Measurements from ENCODE around the gene AHRR.
"Not testable (repeated sequence)": the region's sequence is repeated elsewhere in the genome, so short reads cannot be mapped to it uniquely, and the experiment has no call there.

The AHRR gene

DNA sequence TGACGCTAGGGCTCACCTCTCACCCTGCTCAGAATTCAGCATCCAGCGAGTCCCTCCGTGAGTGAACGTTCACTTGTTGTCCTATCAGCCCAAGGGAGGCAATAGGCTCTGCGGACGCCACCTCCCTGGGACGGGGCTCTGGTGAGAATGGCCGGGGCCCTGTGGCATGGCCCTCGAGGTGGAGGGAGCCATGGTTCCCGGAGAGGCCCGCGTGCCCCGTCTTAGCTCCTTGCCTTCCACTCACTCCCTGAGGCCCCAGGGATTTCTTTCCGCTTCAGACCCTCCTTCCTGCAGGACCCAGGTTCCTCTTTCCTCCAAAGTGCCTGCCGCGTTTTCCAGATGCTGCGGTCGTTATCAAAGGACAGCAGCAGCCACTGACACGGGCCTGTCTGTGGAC, 142.9 kb downstream of the AHRR start:
- no peak for DNase-seq

DNA sequence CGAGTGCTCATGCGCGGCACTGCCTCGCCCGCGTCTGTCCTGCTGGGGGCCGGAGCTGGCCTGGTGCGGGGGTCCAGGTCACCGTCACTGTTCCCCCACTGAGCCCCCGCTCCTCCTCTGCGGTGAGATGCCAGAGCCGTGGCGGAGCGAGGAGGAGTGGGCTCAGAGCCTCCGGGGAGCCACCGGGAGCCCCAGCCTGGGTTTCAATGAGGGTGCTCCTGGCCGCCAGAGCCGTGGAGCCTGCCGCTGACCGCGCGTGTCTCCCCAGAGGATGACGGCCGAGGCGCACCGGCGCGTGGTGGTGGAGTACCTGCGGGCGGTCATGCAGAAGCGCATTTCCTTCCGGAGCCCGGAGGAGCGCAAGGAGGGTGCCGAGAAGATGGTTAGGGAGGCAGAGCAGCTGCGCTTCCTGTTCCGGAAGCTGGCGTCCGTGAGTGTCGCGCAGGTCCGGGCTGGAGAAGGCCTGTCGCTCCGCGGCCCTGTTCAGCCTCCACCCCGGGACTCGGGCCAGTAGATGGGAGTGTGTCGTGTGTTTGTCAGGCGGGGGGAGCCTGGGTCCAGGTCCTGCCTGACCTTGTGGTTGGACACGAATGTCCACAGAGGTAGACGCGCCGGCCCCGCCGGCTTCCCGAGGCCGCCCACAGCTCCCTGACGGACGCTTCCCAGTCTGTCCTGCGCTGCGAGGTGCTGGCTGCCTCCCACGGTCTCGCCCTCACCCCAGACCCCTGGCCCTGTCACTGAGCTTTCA, 143.5 kb downstream of the AHRR start:
- no peak for DNase-seq

DNA sequence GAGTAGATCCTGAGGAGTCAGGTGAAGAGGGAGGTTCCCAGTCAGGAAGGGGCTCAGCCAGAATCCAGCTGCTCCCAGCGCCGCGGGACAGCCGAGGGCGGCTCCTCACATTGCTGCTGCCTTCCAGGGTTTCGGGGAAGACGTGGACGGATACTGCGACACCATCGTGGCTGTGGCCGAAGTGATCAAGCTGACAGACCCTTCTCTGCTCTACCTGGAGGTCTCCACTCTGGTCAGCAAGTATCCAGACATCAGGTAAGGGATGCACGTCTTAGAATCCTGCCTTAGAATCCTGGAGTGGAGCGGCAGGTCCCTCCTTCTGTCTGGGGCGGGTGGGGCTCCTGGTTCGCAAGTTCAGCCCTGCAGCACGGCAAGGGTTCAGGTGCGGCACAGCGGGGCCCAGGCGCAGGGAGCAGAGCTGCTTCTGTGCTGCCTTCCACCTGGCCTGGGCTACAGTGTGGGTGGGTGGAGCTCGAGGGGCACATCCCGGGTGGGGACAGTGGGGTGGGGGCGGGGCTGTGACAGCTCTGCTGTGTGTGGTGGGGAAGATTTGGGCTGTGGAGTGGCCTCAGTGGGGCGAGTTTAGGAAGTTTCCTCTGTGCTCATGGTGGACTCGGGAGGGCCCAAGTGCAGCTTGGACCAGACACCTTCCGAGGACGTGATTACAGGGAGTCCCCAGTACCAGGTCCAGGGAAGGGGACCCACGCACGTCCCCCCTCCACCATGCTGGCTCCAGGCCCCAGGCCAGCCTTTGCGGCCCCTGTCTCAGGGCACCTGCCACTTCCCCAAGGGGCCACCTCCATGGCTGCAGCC, 144.3 kb downstream of the AHRR start:
- DNase-seq = no peak

DNA sequence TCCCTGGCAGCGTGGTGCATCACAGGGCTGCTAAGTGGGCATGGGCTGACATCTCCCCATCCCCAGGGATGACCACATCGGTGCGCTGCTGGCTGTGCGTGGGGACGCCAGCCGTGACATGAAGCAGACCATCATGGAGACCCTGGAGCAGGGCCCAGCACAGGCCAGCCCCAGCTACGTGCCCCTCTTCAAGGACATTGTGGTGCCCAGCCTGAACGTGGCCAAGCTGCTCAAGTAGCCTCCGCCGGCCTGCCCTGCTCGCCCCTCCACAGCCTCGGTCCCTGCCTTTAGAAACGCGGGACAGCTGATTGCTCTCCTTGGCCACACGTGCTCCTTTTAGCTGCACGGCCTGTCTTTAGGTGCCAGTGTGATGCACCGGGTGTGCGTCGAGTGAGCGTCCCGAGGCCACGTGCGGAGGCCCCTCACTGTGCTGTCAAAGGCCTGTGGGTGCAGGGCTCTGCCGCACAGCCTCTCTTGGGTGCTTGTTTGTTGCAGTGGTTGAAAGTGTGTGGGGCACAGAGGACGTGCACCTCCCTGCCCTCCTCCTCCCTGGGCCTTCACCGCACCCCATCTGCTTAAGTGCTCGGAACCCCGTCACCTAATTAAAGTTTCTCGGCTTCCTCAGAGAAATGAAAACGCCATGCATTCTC, 145.3 kb downstream of the AHRR start:
- no peak for DNase-seq

DNA sequence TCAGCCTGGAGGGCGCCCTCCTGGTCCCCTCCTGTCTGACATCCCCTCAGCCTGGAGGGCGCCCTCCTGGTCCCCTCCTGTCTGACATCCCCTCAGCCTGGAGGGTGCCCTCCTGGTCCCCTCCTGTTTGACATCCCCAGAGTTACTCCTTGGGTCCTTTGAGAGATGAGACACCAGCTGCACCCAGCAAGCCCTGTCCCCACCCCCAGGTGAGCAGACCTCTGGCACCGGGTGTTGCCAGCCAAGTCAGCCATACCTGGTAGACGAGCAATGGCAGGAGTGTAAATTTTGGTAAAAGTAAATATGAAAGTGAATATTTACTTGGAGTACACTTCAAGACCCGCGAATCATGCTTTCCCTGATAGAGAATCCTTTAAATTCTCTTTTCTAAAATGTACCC, 146.9 kb downstream of the AHRR start:
- DNase-seq = no peak

DNA sequence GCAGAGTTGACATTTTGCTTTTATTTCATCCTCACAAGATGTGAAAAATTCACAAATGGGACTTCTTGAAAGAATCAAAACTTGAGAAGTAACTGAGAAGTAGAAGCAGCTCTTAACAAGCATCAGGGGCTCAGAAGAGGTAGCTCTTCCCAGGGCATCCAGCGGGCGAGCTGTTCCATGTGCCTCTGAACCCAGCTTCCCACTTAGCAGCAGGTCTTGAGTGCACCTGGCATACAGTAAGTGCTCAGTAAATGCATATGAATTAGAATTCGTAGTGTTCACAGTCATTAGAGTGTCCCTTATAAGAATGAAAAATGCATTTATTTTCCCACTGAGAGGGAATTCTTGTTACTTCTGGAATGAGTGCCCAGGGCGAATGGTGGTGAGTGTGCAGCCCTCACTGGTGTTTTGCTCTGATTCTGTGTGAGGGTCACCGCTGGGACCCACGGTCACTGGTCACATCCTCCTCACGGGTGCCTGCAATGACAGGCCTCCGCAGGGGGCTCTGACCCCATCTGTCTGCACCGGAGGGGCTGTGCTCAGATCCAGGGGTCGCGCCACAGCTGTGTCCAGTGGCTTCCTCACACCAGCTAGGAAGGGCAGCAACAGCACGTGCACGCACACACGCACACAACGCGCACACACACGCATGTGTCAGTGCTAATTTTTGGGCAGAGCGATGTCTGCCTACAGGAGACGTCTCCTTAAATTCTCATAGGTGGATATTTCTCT, 148.4 kb downstream of the AHRR start:
- no peak for DNase-seq

DNA sequence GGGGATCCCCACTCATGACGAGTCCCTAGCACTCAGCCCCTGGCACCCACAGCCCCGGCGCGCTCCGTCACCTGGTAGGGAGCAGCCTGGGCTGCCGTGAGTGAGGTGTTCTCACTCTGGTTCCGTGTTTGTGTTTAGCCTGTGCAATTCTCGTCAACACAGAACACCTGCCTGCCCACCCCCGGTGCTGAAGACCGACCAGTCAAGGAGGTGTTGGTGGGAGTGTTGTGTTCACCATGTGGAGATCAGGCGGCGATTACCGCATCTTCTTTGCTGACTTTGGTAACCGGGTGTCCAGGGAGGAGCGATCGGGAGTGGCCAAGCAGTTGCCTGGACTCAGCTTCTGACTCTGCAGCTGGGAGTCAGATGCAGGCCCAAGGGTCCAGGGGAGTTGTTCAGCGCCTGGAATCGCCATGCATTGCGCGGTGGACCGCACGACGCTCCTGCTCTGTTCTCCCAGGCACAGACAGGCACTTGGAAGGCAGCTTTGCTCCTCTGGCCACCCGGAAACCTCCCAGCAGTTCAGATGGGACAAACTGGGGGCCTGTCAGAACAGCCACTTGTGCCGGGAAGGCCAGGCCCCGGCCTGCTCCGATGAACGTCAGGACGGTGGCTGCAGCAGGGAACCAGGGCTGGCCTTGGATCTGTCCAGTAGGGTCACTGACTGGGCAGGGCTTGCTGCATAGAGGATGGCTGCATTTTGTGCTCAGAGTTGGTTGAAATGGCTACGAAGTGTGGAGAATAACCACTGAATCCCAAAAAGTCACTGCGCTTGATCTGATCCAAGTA, 149.6 kb downstream of the AHRR start:
- DNase-seq = no peak

DNA sequence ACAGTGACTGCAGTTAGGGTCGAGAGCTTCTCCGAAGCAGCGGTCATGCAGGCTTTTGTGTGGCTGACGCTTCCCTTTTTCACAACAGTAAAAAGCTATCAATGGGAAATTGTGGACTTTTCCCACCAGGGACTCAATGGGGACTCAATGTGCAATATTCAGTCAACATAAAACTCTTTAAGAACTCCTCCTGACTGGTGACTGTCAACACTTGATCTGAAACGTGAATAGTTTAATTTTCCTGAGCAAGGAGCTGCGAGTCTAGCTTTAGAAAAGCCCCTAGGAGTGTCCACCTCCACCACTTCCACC, 150.2 kb downstream of the AHRR start:
- no peak for DNase-seq

DNA sequence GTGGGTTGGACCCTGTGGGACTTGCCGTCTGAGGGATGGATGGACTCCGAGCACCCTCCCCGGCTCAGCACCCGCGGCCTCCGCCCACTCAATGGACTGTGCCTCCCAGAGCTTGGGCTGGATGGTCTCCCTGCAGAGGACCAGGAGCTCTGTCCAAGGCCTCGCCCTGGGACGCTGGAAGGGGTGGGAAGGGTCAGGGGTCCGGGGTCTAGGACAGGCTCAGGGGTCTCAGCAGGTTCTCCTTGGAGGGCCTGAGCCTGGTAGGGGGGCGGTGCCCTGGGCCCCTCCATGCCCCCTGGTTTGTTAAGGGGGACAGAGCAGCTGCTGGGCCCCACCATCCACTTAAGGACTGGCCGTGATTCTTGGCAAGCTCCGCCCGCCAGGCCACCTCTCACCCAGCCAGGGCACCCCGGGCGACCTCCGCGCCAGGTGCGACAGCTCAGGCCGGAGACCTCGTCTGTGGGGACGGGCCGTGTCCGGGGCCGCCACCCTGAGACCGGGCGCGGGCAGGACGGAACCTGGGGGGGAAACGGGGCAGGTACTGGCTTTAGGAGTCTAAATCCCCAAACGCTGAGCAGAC, 150.7 kb downstream of the AHRR start:
- DNase-seq = no peak

DNA sequence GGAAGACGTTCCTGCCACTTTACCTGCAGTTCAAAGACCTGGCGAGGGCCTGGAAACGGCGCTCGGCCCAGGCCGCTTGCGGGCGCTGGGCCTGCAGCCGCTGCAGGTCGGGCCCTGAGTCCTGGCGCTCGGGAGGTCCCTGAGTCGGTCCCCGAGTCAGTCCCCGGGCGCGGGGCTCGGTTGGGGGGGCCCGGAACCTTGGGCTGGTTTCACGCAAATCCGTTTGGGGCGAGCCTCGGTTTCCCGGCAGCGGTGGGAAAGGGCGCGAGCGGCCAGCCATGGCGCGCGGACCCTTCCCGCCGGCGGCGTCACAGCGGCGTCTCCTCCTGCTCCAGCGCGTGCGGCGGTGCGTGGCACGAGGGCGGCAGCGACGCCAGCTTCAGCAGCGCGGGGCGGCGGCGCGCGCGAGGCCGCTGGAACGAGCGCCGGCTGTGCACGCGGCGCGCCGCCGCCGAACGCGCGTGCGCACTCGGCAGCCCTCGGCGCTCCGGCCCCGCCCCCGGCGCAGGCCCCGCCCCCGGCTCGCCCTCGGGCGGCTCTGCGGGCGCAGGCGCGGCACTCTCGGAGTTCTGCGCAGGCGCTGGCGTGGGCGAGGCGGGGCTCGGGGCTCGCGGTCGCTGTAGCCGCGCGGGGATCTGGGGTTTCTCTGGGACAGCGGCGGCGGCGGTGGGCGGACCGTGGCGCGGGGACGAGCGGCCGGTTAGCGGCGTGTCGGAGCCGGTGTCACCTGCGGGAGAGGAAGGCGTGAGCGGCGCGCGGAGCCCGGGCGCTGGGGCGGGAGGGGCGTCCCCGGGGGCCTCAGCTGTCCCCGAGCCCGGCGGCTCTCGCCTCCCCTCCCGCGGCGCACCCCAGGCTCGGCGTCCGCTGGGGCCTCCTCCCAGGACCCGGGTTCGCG, 151.4 kb downstream of the AHRR start:
- peak; percentile 79 for DNase-seq

DNA sequence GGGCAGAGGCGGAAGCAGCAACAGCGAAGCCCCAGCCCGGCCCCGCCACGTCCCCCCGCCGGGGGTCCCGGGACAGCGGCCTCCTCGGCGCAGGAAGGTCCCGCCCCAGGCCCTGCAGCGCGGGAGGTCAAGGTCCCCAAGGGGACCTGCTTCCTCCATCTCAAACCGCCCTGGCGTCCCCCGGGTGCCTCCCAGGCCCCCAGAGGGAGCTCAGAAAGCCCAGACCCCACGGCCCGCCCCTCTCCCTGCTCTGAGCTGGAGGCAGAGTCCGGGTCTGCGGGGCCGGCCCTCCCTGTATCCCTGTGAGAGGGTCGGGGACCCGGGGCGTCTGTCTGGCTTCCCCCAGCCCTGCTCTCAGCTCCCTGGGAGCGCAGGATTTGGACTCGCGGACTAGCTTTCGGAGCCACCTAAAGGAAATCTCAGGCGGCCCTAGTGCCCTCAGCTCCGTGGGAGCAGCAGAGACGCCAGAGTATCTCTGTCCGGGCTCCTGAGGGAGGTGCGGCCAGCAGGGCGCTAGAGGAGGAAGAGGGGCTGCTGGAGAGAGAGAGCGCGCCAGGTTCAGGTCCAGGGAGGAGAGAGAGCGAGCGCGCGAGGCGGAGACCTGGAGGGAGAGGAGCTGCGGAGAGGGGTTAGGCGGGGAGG, 152.2 kb downstream of the AHRR start:
- no peak for DNase-seq

DNA sequence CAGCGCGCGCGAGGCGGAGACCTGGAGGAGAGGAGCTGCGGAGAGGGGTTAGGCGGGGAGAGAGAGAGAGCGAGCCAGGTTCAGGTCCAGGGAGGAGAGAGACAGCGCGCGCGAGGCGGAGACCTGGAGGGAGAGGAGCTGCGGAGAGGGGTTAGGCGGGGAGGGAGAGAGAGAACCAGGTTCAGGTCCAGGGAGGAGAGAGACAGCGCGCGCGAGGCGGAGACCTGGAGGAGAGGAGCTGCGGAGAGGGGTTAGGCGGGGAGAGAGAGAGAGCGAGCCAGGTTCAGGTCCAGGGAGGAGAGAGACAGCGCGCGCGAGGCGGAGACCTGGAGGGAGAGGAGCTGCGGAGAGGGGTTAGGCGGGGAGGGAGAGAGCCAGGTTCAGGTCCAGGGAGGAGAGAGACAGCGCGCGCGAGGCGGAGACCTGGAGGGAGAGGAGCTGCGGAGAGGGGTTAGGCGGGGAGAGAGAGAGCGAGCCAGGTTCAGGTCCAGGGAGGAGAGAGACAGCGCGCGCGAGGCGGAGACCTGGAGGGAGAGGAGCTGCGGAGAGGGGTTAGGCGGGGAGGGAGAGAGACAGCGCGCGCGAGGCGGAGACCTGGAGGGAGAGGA, 152.8 kb downstream of the AHRR start:
- not testable (repeated sequence) for DNase-seq

DNA sequence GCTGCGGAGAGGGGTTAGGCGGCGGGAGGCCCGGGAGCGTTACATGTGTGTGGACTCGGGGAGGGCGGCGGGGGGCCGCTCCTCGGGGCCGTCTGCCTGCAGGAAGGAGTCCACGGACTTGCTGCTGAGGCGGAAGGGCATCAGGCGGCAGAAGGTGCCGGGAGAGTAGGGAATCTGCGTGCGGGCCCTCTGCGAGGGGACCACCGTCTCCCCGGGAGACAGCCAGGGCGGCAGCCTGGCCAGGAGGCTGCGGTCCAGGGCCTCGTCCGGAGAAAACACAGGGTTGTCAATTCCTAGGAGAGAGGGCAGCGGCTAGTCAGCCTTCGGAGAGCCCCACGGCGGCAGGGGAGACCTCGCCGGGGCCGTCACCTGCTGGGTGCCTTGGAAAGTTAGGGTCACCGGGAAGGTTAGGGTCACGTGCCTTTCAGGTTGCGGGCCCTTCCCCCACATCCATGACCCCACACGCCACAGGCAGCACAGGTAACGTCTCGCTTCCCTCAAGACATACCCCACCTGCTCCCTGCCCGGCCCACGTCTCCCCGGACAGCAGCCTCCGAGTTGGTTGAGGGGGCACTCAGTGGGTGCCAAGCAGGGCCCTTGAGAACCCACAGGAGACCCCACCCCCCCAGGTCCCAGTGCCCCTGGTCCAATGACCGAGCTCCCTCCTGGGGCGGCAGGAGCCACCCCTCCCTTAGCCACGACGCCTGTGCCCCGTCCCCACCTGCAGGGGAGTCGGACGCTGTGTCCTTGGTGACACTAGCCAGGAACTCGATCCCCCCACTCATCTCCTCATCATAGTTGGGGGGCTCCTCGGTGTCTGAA, 153.5 kb downstream of the AHRR start:
- no peak for DNase-seq

DNA sequence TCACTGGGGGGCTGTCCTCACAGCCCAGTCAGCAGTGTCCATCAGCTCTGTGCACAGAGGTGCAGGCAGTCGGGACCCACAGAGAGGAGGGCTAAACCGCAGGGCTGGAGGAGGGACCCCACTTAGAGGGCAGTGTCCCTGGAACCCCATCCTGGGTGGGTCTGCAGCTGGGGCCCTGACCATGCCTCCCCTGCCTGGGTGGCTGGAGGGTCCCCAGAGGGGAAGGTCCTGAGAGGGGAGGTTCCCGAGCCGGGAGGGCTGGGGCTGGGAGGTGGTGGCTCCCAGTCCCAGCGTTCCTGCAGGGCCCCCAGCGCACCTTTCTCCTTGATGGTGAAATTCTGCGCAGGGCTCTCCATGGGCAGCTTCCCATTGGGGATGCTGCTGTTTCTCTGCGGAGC, 154.2 kb downstream of the AHRR start:
- DNase-seq = no peak

DNA sequence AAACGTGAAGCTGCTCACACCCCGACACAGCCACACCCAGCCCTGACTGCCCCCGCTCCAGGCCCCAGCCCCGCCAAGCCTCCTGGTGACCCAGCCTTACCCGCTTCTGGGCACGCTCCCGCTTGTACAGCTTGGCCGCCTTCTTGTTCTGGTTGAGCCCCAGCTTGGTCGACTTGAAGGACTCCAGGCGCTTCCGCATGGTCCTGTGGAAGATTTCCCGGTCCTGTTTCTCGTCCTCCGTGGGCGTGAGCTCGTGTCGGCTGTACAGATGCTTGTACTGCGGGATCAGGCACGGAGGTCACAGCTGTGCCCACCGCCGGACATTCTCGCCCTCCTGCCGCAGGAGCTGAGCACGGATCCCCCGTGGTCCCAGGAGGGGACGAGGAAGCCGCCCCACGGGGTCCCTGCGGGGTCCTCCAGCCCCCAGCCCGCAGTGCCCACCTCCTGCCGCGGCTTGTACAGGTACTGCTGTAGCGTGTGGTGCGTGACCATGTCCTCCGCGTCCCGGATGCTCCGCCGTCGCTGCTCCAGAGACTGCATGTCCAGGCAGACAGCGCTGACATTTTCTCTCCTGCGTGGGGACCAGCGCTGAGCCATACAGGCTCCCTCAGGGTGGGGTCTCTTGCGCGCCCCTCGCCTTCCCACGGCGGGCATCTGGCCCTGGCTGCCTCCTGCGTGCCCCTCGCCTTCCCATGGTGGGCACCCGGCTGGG, 154.7 kb downstream of the AHRR start:
- no peak for DNase-seq

DNA sequence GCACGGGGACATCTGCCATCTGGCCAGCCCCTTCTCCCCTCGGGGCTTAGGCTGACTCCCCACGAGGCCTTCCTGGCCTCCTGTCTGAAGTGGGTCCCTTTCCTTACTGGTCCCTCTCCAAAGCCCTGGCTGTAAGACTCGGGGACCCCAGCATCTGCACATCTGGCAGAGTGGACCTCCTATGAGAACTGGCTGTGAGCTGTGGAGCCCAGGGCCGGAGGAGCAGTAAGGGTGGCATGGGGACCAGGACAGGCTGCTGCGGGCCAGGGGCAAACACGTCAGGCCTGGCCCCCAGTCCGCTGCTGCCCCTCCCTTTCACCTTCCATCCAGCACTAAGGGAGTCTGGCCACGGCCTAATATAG, 155.3 kb downstream of the AHRR start:
- no peak for DNase-seq

DNA sequence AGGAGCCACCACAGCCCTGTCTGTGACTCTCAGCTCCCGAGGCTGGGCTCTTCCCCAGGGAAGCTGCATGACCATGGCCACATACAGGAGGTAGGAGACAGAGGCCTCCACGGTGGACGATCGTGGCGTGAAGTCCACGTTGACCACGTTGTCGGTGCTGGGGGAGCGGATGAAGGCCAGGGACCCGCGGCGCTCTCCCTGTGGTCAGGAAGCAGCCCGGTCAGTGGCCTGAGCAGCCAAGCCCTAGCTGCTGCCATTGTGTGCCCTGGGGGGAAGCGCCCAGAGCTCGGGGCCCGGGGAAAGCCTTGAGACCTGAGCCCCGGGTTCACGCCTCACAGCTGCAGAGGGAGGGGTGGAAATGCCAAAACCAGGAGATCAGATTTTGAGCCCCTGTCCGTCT, 155.7 kb downstream of the AHRR start:
- DNase-seq = no peak

DNA sequence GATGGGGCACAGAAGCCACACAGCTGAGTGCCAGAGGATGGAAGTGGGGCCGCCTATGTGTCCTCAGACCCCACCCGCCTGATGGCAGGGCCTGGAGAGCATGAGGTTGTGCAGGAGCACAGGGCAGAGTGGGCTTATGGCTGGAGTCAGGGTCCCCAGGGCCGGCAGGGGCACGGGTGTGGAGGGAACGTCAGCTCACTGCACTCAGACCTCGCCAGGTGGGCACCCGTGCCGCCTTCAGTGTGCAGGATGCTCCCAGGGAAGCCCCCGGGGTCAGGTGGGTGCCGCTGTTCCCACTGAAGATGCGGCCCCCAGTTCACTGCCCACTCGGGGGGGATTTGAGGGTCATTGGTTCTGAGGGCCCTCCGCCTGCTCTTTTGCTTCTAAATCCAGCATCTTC, 156.4 kb downstream of the AHRR start:
- no peak for DNase-seq

All from GDM1 (cell line).